NCI-H2081 (cell line): ENCODE measurements around the gene NRP1.

Experiments used
- DNase-seq, 2 experiments: peaks; one replicate each; lab custom pipeline; 2025; lab: John Stamatoyannopoulos, UW

Gene NRP1

GRCh38 chr10:33260403-33261149, 73.9 kb downstream of the NRP1 start:
- DNase-seq = peak in 1 of 2 experiments; percentile 27

GRCh38 chr10:33258967-33259366, 75.5 kb downstream of the NRP1 start:
- DNase-seq = no peak

GRCh38 chr10:33257439-33258080, 76.9 kb downstream of the NRP1 start:
- DNase-seq = no peak

GRCh38 chr10:33256458-33256857, 78.0 kb downstream of the NRP1 start:
- DNase-seq = no peak

GRCh38 chr10:33254556-33255160, 79.8 kb downstream of the NRP1 start:
- no peak for DNase-seq

- no peak for DNase-seq
These were observed 81.1 kb downstream of the NRP1 start for GRCh38 chr10:33253411-33253810.

GRCh38 chr10:33252794-33253203, 81.7 kb downstream of the NRP1 start:
- DNase-seq = no peak

GRCh38 chr10:33252324-33252723, 82.1 kb downstream of the NRP1 start:
- no peak for DNase-seq

- DNase-seq = no peak
These were observed 84.7 kb downstream of the NRP1 start for GRCh38 chr10:33249659-33250345.

GRCh38 chr10:33249137-33249536, 85.3 kb downstream of the NRP1 start:
- no peak for DNase-seq

- no peak for DNase-seq
These were observed 85.8 kb downstream of the NRP1 start for GRCh38 chr10:33248638-33249037.

GRCh38 chr10:33247221-33247922, 87.1 kb downstream of the NRP1 start:
- no peak for DNase-seq

GRCh38 chr10:33245343-33245742, 89.1 kb downstream of the NRP1 start:
- DNase-seq = no peak

- no peak for DNase-seq
These were observed 90.0 kb downstream of the NRP1 start for GRCh38 chr10:33244354-33244967.

GRCh38 chr10:33243703-33244102, 90.8 kb downstream of the NRP1 start:
- no peak for DNase-seq

- DNase-seq = no peak
These were observed 91.5 kb downstream of the NRP1 start for GRCh38 chr10:33242931-33243330.

- DNase-seq = no peak
These were observed 93.1 kb downstream of the NRP1 start for GRCh38 chr10:33241351-33241750.

- DNase-seq = no peak
These were observed 93.5 kb downstream of the NRP1 start for GRCh38 chr10:33240931-33241330.

GRCh38 chr10:33240258-33240657, 94.2 kb downstream of the NRP1 start:
- peak in 1 of 2 experiments; percentile 1 for DNase-seq

- no peak for DNase-seq
These were observed 95.2 kb downstream of the NRP1 start for GRCh38 chr10:33239257-33239656.

GRCh38 chr10:33238643-33239042, 95.8 kb downstream of the NRP1 start:
- DNase-seq = no peak
